Activated CD8-positive, alpha-beta memory T cell treated with anti-CD3 and anti-CD28 coated beads, Interleukin-2, amount 50 U/mL, for 1 hour (primary cell): ENCODE data around the gene LTBP1.
"Not testable (repeated sequence)": the region's sequence is repeated elsewhere in the genome, so short reads cannot be mapped to it uniquely, and the experiment has no call there.

Experiments
- DNase-seq: peaks from one replicate; pipeline ENCODE4 v3.0.0-alpha.2; 2020; ENCODE audit errors: extremely low read depth

Gene LTBP1

GRCh38 chr2:32960647-32961403 is 14.1 kb downstream of the LTBP1 start:
- DNase-seq = no peak

DNA sequence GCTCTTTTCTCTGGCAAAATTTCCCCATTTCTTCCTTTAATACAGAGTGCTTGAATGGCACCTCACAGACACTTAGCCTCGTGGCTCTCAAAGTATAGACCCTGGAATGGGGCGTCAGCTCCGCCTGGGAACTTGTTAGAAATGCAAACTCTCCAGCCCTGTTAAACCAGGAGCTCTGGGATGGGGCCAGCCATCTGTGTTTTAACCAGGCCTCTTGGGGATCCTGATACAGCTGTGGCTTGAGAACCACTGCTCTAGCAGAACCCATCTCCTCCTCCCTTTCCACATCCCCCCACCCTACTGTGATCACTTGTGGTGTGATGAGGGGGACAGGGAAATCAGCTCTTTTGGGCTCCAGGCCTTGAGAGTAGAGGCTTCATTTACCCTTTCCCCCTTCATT is 15.9 kb downstream of the LTBP1 start:
- no peak for DNase-seq

DNA sequence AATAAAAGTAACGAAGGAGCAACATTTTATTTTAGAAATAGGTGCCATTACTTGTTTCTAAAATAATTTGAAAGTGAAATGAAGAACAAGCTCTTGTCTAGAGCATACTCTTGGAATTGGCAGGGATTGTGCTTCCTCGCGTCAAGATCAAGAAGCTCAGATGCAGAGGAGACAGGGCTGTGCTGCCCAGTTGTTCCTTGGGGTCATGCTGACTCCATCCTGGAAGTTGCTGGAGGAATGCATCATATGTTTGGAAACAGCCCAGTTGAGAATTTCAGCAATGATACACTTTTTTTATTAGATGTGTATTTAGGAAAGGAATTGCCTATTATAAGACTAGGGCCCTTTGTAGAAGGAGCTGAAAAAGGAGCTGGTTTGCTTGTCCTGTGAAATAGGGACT is 17.2 kb downstream of the LTBP1 start:
- no peak for DNase-seq

GRCh38 chr2:32965523-32966171 is 18.9 kb downstream of the LTBP1 start:
- no peak for DNase-seq

DNA sequence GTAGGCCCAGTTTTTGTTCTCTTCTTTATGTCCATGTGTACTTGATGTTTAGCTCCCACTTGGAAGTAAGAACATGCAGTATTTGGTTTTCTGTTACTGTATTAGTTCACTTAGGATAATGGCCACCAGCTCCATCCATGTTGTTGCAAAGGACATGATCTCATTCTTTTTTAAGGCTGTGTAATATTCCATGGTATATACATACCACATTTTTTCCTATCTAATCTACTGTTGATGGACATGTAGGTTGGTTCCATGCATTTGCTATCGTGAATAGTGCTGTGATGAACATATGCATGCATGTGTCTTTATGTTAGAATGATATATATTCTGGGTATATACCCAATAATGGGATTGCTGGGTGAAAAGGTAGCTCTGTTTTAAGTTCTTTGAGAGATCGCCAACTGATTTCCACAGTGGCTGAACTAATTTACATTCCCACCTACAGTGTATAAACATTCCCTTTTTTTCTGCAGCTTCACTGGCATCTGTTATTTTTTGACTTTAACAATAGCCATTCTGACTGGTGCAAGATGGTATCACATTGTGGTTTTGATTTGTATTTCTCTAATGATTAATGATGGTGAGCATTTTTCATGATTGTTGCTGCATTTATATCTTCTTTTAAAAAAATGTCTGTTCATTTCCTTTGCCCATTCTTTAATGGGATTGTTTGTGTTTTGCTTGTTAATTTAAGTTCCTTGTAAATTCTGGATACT is 22.9 kb downstream of the LTBP1 start:
- DNase-seq = no peak

DNA sequence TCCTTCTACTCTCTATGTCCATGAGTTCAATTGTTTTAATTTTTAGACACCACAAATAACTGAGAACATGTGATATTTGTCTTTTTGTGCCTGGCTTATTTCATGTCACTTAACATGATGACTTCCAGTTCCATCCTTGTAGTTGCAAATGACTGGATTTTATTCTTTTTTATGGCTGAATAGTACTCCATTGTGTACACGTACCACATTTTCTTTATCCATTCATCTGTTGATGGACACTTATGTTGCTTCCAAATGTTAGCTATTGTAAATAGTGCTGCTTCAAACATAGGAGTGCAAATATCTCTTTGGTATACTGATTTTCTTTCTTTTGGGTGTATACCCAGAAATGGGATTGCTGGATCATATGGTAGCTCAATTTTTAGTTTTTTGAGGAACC is 27.0 kb downstream of the LTBP1 start:
- DNase-seq = not testable (repeated sequence)

- DNase-seq = no peak
Measured at GRCh38 chr2:32976409-32977063, 29.8 kb downstream of the LTBP1 start.

- DNase-seq = no peak
Measured at GRCh38 chr2:32977228-32977758, 30.5 kb downstream of the LTBP1 start.

- no peak for DNase-seq
Measured at GRCh38 chr2:32981612-32982011, 34.9 kb downstream of the LTBP1 start.

DNA sequence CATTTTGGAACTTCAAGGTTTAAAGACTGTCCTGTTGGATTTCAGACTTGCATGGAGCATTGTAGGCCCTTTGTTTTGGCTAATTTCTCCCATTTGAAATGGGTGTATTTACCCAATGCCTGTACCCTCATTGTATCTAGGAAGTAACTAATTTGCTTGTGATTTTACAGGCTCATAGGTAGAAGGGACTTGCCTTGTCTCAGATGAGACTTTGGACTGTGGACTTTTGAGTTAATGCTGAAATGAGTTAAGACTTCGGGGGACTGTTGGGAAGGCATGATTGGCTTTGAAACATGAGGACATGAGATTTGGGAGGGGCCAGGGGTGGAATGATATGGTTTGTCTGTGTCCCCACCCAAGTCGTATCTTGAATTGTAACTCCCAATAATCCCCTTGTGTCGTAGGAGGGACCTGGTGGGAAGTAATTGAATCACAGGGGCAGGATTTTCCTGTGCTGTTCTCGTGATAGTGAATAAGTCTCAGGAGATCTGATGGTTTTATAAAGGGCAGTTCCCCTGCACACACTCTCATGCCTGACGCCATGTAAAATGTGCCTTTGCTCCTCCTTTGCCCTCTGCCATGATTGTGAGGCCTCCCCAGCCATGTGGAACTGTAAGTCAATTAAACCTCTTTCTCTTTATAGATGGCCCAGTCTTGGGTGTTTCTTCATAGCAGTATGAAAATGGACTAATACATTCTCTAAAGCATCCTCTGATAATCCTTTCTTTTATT is 36.6 kb downstream of the LTBP1 start:
- not testable (repeated sequence) for DNase-seq

GRCh38 chr2:32986480-32986879 is 39.7 kb downstream of the LTBP1 start:
- DNase-seq = no peak

GRCh38 chr2:32988525-32988924 is 41.8 kb downstream of the LTBP1 start:
- no peak for DNase-seq

DNA sequence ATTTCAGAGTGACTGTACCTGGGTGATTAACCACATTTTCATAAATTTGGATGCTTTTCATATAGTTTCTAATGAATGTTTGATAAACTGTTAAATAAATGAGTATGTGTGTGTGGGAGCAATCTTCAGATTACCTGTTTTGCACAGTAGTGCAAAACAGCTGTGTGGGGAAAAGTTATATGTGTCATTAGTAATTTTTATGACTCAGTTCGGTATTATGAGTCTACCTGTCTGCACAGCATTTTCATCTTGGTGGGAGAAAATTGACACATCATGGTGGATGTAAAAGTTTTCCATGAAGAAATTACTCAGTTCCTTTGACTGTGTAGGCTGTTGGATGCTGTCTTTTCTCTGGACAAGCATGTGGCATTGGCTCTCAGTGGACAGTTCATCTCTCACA is 43.8 kb downstream of the LTBP1 start:
- DNase-seq = no peak

DNA sequence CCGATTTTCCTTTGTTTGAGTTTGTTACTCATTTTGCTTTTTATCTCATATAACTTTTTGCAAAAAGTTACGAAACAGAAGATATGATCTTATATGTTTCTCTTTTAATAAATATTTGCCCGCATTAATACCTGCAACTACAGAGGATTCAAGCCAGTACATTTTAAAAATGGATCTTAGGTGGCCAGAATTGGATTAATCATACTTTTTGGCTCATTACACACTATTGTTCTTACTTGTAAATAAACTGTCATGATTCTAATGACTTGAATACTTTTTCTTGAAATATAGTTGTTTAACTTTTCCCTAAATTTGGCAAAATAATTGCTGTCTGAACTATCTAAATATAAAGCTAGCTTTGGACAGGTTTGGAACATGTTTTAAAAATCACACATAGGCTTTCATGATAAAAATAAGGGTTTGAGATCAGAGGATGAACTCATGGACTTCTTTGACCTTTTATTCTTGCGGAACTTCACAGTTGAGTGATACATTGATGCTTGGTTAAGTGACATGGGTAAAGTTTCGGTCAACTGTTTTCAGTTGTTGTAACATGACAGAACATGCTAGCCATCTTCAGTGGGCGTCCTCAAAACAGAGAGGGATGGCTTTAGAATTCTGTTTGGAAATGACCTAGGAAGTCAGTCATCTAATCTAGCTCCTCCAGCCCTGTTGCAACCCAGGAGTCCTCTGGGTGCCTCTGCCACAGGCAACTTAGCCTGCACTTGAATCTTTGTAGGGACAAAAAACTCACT is 44.5 kb downstream of the LTBP1 start:
- no peak for DNase-seq

- no peak for DNase-seq
Measured at GRCh38 chr2:32993005-32993539, 46.3 kb downstream of the LTBP1 start.

GRCh38 chr2:32997705-32998104 is 51.0 kb downstream of the LTBP1 start:
- no peak for DNase-seq

- no peak for DNase-seq
Measured at GRCh38 chr2:33000986-33001385, 54.2 kb downstream of the LTBP1 start.

DNA sequence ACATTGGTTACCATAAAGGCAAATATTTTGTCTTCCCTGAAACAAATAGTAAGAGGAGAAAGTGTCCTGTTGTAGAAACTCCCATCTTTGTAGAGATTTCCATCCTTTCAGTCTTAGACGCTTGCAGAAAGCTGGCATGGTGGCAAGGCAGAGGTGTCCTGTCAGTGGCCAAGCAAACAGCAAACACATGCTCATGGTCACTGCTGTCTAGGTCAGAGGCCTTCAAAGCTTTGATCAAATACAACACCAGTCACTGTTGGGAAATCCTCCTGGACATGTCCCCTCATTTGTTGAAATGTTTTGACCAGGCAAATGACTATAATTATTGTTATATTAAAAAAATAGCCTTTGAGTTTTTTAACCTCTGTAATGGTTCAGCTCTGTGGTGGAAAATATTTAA is 55.1 kb downstream of the LTBP1 start:
- DNase-seq = no peak

- no peak for DNase-seq
Measured at GRCh38 chr2:33002863-33003262, 56.1 kb downstream of the LTBP1 start.

- DNase-seq = no peak
Measured at GRCh38 chr2:33005057-33005456, 58.3 kb downstream of the LTBP1 start.
